ENCODE data around the gene CCDC146. TPM values are rescaled to one million over a fixed set of nuclear protein-coding genes. Genes with fewer than 3 reads are reported as not detected.
"Not testable (repeated sequence)": the region's sequence is repeated elsewhere in the genome, so short reads cannot be mapped to it uniquely, and the experiment has no call there.

CCDC146 gene
- total RNA-seq, 6 experiments from 2014 or later: 2.6 to 7.2 (median 4.0) TPM

DNA sequence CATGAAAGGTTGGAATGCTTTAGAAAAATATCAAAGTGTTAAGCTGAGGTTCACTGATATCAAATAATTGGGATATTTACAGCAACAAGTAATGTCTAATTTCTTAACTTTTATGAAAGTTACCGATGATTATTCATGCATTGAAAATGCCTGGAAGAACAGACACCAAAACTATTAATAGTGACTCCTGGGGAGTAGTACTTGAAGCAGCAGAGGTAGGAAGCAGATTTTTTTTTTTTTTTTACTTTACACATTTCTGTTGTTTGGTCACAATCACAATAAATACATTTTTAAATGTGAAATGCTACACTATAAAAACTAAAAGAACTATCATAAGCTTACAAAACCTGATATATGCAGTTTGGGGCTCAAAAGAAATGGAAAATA lies 147.7 kb downstream of the CCDC146 start:
- peak overlapping the region in 1 of 3 donors; percentile 46 for H3K27ac ChIP-seq
- H3K4me1 ChIP-seq: no peaks in the 10 kb centered on the region
- intact Hi-C loops (cut with DNase I): no loop called here
- no peaks in the 10 kb centered on the region for H3K36me3 ChIP-seq
- H3K4me3 ChIP-seq: no peak overlapping the region
- DNase-seq (no peak), ATAC-seq (no peak)
- TF ChIP-seq, protein P1, sequence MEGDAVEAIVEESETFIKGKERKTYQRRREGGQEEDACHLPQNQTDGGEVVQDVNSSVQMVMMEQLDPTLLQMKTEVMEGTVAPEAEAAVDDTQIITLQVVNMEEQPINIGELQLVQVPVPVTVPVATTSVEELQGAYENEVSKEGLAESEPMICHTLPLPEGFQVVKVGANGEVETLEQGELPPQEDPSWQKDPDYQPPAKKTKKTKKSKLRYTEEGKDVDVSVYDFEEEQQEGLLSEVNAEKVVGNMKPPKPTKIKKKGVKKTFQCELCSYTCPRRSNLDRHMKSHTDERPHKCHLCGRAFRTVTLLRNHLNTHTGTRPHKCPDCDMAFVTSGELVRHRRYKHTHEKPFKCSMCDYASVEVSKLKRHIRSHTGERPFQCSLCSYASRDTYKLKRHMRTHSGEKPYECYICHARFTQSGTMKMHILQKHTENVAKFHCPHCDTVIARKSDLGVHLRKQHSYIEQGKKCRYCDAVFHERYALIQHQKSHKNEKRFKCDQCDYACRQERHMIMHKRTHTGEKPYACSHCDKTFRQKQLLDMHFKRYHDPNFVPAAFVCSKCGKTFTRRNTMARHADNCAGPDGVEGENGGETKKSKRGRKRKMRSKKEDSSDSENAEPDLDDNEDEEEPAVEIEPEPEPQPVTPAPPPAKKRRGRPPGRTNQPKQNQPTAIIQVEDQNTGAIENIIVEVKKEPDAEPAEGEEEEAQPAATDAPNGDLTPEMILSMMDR (IDR thresholded peaks at IDR 0.05): no peak
- no peak for TF ChIP-seq POLR2A (IDR thresholded peaks at IDR 0.05)
- H3K27me3 ChIP-seq: no peaks in the 10 kb centered on the region
- H3K9me3 ChIP-seq: no peaks in the 10 kb centered on the region
- 78% methylated on average over 1 of the region's 1 CpG for WGBS (ENCODE audit: insufficient coverage, low coverage, low lambda C conversion rate, missing lambda C conversion rate)

DNA sequence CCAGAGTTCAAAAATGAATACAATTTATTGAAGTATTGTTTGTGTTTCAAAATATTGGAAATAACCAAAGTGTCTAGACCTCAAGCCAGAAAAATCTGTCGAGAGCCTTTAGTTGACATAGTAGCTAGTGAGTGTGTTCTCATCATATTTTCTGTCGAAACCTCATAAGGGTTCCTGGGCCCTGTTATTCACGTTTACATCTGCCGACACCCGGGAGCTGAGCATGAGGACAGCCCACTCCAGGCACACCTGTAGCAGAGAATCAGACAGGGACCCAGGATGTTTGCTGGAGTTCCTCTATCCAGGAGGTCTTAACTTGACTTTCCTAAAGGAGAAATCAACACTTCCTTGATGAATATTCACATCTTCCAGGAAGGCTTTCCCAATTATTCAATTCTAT lies 149.4 kb downstream of the CCDC146 start:
- DNase-seq (no peak), ATAC-seq (no peak)
- no peaks in the 10 kb centered on the region for H3K36me3 ChIP-seq
- no peaks in the 10 kb centered on the region for H3K9me3 ChIP-seq
- H3K27me3 ChIP-seq: no peaks in the 10 kb centered on the region
- 100% methylated on average over 4 of the region's 5 CpGs for WGBS (ENCODE audit: insufficient coverage, low coverage, low lambda C conversion rate, missing lambda C conversion rate)
- intact Hi-C loops (cut with DNase I): no loop called here
- H3K4me1 ChIP-seq: no peaks in the 10 kb centered on the region
- TF ChIP-seq, protein P1 (IDR thresholded peaks at IDR 0.05): no peak
- no peak for TF ChIP-seq POLR2A (IDR thresholded peaks at IDR 0.05)
- H3K27ac ChIP-seq: no peak overlapping the region
- H3K4me3 ChIP-seq: no peak overlapping the region

DNA sequence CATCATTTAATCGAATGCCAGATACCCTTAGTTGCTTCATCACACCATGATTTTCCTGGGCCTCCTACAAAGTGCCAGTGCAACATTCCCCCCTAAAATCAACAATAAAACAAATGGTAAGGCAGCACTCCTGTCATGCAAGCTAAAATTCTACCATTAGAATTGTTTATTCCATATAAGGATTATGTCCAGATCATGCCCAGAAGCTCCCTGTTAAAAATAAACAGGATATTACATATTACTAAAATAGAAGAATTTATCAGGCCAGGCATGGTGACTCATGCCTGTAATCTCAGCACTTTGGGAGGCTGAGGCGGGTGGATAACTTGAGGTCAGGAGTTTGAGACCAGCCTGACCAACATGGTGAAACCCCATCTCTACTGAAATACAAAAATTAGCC lies 153.2 kb downstream of the CCDC146 start:
- intact Hi-C loops (cut with DNase I); DNase-seq; H3K27me3 ChIP-seq; H3K4me1 ChIP-seq; H3K9me3 ChIP-seq; H3K36me3 ChIP-seq; H3K27ac ChIP-seq; H3K4me3 ChIP-seq: not testable (repeated sequence)
- peak in 2 of 4 donors; percentile 40 to 67 for ATAC-seq
- 67% methylated on average over 2 of the region's 2 CpGs for WGBS (ENCODE audit: insufficient coverage, low coverage, low lambda C conversion rate, missing lambda C conversion rate)

DNA sequence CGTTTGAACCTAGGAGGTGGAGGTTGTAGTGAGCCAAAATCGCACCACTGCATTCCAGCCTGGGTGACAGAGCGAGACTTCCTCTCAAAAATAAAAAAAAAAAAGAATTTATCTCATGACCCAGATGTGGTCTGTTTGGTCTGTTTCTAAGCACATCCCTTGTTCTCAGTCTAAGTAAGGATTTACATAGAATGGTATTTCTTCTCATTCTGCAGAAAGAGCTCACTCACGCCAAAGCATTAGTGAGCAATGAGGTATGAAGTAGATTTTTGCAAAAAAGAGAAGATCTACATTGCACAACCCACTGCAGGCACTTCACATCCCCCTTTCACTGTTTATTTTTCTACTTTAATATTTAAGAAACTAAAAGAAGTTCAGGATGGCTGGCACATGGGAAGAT lies 153.7 kb downstream of the CCDC146 start:
- H3K27me3 ChIP-seq: no peaks in the 10 kb centered on the region
- ATAC-seq (peak in 1 of 4 donors; percentile 15), DNase-seq (no peak)
- no peak for TF ChIP-seq POLR2A (IDR thresholded peaks at IDR 0.05)
- TF ChIP-seq, protein P1 (IDR thresholded peaks at IDR 0.05): no peak
- no peaks in the 10 kb centered on the region for H3K9me3 ChIP-seq
- no peaks in the 10 kb centered on the region for H3K4me1 ChIP-seq
- no peak overlapping the region for H3K4me3 ChIP-seq
- WGBS (ENCODE audit: insufficient coverage, low coverage, low lambda C conversion rate, missing lambda C conversion rate): 0% methylated on average over 1 of the region's 4 CpGs
- H3K27ac ChIP-seq: no peak overlapping the region
- intact Hi-C loops (cut with DNase I): no loop called here
- no peaks in the 10 kb centered on the region for H3K36me3 ChIP-seq

DNA sequence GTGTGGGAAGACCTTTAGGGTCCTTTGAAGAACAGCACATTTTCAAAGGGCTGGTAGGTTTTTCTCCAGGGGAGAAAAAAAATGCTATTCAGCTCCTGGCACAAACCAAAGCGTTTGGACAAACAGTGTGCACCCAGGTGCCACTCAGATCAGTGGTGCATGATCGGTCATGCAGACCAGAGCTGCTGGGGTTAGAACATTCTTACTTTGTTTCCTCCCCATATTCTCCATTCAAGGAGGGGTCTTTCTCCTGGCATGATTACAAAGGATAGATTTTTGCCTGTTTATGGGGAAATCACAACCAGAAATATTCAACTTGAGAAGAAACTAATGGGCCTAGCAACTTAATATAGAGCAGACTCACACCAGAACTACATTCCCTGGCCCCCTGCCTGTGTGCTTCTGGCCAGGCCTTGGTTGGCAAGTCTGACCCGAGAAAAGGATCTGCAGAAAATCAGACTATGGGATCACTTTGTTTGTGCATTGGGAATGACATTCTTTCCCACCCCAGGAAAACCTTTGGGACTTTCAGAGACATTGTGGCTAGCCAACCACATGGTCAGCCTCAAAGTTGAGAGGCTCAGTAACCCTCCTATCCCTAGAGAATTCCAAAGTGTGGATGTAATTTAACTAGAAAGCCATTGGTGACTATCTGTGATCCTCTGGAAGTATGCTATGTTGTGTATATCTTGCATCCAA lies 159.5 kb downstream of the CCDC146 start:
- WGBS (ENCODE audit: insufficient coverage, low coverage, low lambda C conversion rate, missing lambda C conversion rate): 47% methylated on average over 2 of the region's 3 CpGs
- Histone ChIP-seq H3K9me3 (no peaks in the 10 kb centered on the region), H3K4me3 (no peak overlapping the region), H3K27me3 (no peaks in the 10 kb centered on the region), H3K27ac (peak overlapping the region in 1 of 3 donors; percentile 1), H3K4me1 (no peaks in the 10 kb centered on the region), H3K36me3 (no peaks in the 10 kb centered on the region)
- ATAC-seq: peak in 3 of 4 donors; percentile 66 to 77 (median 76)
- intact Hi-C loops (cut with DNase I): no loop called here
- no peak for TF ChIP-seq POLR2A (IDR thresholded peaks at IDR 0.05)
- TF ChIP-seq, protein P1 (IDR thresholded peaks at IDR 0.05): no peak
- peak in 1 of 3 donors; percentile 55 for DNase-seq

All from right lobe of liver (tissue), 6 donors.